ENCODE results near the gene NAGPA. TPM values are rescaled to one million over a fixed set of nuclear protein-coding genes. Genes with fewer than 3 reads are reported as not detected.

NAGPA gene
- total RNA-seq, 1 donor from 2014 or later, result 6.6 TPM

- TF ChIP-seq CTCF (IDR thresholded peaks at IDR 0.05; ENCODE audit: borderline replicate concordance), result peak; percentile 21
- Histone ChIP-seq H3K4me1 (peaks cover 10% of the 10 kb centered on the region), H3K9me3 (replicated peaks) (no peaks in the 10 kb centered on the region), H3K36me3 (peaks cover 16% of the 10 kb centered on the region), H3K27ac (replicated peaks) (no peak overlapping the region), H3K27me3 (ENCODE audit: low read depth) (no peaks in the 10 kb centered on the region), H3K4me3 (no peak overlapping the region)
- intact Hi-C loops (cut with micrococcal nuclease), result no loop called here
- no peak for DNase-seq
Measured at GRCh38 chr16:5024632-5025031, 9.1 kb downstream of the NAGPA start.

- Histone ChIP-seq H3K36me3 (peaks cover 5% of the 10 kb centered on the region), H3K9me3 (replicated peaks) (no peaks in the 10 kb centered on the region), H3K4me3 (no peak overlapping the region), H3K4me1 (peaks cover 10% of the 10 kb centered on the region), H3K27ac (replicated peaks) (no peak overlapping the region), H3K27me3 (ENCODE audit: low read depth) (no peaks in the 10 kb centered on the region)
- intact Hi-C loops (cut with micrococcal nuclease), result no loop called here
- DNase-seq, result no peak
- no peak for TF ChIP-seq CTCF (IDR thresholded peaks at IDR 0.05; ENCODE audit: borderline replicate concordance)
Measured at GRCh38 chr16:5022521-5022920, 11.2 kb downstream of the NAGPA start.

- H3K9me3 ChIP-seq (replicated peaks), result no peaks in the 10 kb centered on the region
- no peak overlapping the region for H3K4me3 ChIP-seq
- no peaks in the 10 kb centered on the region for H3K27me3 ChIP-seq (ENCODE audit: low read depth)
- no peak overlapping the region for H3K27ac ChIP-seq (replicated peaks)
- no peaks in the 10 kb centered on the region for H3K36me3 ChIP-seq
- TF ChIP-seq CTCF (IDR thresholded peaks at IDR 0.05; ENCODE audit: borderline replicate concordance), result no peak
- intact Hi-C loops (cut with micrococcal nuclease), result no loop called here
- peaks cover 10% of the 10 kb centered on the region for H3K4me1 ChIP-seq
- DNase-seq, result no peak
Measured at GRCh38 chr16:5020551-5020950, 13.2 kb downstream of the NAGPA start.

GRCh38 chr16:5019775-5020174 is 14.0 kb downstream of the NAGPA start:
- no peak for TF ChIP-seq CTCF (IDR thresholded peaks at IDR 0.05; ENCODE audit: borderline replicate concordance)
- Histone ChIP-seq H3K4me1 (peaks cover 5% of the 10 kb centered on the region), H3K27me3 (ENCODE audit: low read depth) (no peaks in the 10 kb centered on the region), H3K4me3 (no peak overlapping the region), H3K9me3 (replicated peaks) (no peaks in the 10 kb centered on the region), H3K36me3 (no peaks in the 10 kb centered on the region), H3K27ac (replicated peaks) (no peak overlapping the region)
- intact Hi-C loops (cut with micrococcal nuclease), result no loop called here
- no peak for DNase-seq

- no peaks in the 10 kb centered on the region for H3K9me3 ChIP-seq (replicated peaks)
- no peak overlapping the region for H3K4me3 ChIP-seq
- H3K36me3 ChIP-seq, result no peaks in the 10 kb centered on the region
- no peaks in the 10 kb centered on the region for H3K27me3 ChIP-seq (ENCODE audit: low read depth)
- intact Hi-C loops (cut with micrococcal nuclease), result no loop called here
- peak overlapping the region; percentile 17 for H3K27ac ChIP-seq (replicated peaks)
- no peak for TF ChIP-seq CTCF (IDR thresholded peaks at IDR 0.05; ENCODE audit: borderline replicate concordance)
- DNase-seq, result no peak
- H3K4me1 ChIP-seq, result no peaks in the 10 kb centered on the region
Measured at GRCh38 chr16:5018793-5019192, 14.9 kb downstream of the NAGPA start.

GRCh38 chr16:5017678-5017969 is 16.1 kb downstream of the NAGPA start:
- no peak for TF ChIP-seq CTCF (IDR thresholded peaks at IDR 0.05; ENCODE audit: borderline replicate concordance)
- no peaks in the 10 kb centered on the region for H3K36me3 ChIP-seq
- intact Hi-C loops (cut with micrococcal nuclease), result no loop called here
- H3K9me3 ChIP-seq (replicated peaks), result no peaks in the 10 kb centered on the region
- no peak for DNase-seq
- no peaks in the 10 kb centered on the region for H3K27me3 ChIP-seq (ENCODE audit: low read depth)
- no peaks in the 10 kb centered on the region for H3K4me1 ChIP-seq
- no peak overlapping the region for H3K27ac ChIP-seq (replicated peaks)
- no peak overlapping the region for H3K4me3 ChIP-seq
